Measurements from ENCODE around the gene BEST4.

Gene BEST4

GRCh38 chr1:44786138-44786840 lies 1.7 kb downstream of the BEST4 start (continued):
- TF ChIP-seq GLIS1 (tag by site-specific recombination; IDR thresholded peaks at IDR 0.05) = peak; percentile 99
- TF ChIP-seq ZNF24 (tag by site-specific recombination; IDR thresholded peaks at IDR 0.05) = 0 out of 2 replicates have a peak, but pooled peaks have one; percentile 43
- TF ChIP-seq ZNF274 (IDR thresholded peaks at IDR 0.05; ENCODE audit: low read length) = no peak
- TF ChIP-seq ZNF274 (tag by site-specific recombination; IDR thresholded peaks at IDR 0.05; ENCODE audit: borderline replicate concordance) = no peak
- TF ChIP-seq ZNF26 (tag by site-specific recombination; IDR thresholded peaks at IDR 0.05) = no peak
- TF ChIP-seq ZFHX2 (tag by site-specific recombination; conservative IDR thresholded peaks at IDR 0.05) = no peak; the same call in 1 of the 2 replicates
- peak; percentile 94 for TF ChIP-seq ZBTB17 (tag by site-specific recombination; IDR thresholded peaks at IDR 0.05)
- peak; percentile 76; the same call in 1 of the 2 replicates for TF ChIP-seq ZNF324 (tag by site-specific recombination; IDR thresholded peaks at IDR 0.05)
- TF ChIP-seq ZNF2 (tag by site-specific recombination; IDR thresholded peaks at IDR 0.05) = peak; percentile 91
- no peak for TF ChIP-seq ZNF560 (tag by site-specific recombination; IDR thresholded peaks at IDR 0.05; ENCODE audit: borderline replicate concordance)
- no peak for TF ChIP-seq ZNF624 (tag by site-specific recombination; IDR thresholded peaks at IDR 0.05)
- peak; percentile 81 for TF ChIP-seq HIC1 (tag by site-specific recombination; IDR thresholded peaks at IDR 0.05)
- peak; percentile 32; the same call in 1 of the 2 replicates for TF ChIP-seq MYNN (tag by site-specific recombination; IDR thresholded peaks at IDR 0.05; ENCODE audit: borderline replicate concordance)
- no peak for TF ChIP-seq ZNF558 (tag by site-specific recombination; IDR thresholded peaks at IDR 0.05)
- TF ChIP-seq SETDB1 (IDR thresholded peaks at IDR 0.05; ENCODE audit: insufficient read length, low read length) = peak; percentile 13
- TF ChIP-seq ZBTB10 (tag by site-specific recombination; IDR thresholded peaks at IDR 0.05) = peak; percentile 82
- peak; percentile 99 for TF ChIP-seq CTCF (tag by site-specific recombination; IDR thresholded peaks at IDR 0.05)
- peak; percentile 92 for TF ChIP-seq ZNF76 (tag by site-specific recombination; IDR thresholded peaks at IDR 0.05; ENCODE audit: borderline replicate concordance, low read depth)
- peak; percentile 64; the same call in 1 of the 2 replicates for TF ChIP-seq KLF8 (tag by site-specific recombination; IDR thresholded peaks at IDR 0.05)
- no peak for TF ChIP-seq ZNF114 (tag by site-specific recombination; IDR thresholded peaks at IDR 0.05)
- peak; percentile 80; the same call in 1 of the 2 replicates for TF ChIP-seq ZNF561 (tag by site-specific recombination; IDR thresholded peaks at IDR 0.05; ENCODE audit: borderline replicate concordance)
- 0 out of 2 replicates have a peak, but pooled peaks have one; percentile 26 for TF ChIP-seq YY1 (tag by site-specific recombination; IDR thresholded peaks at IDR 0.05)
- peak; percentile 96 for TF ChIP-seq GLIS2 (tag by site-specific recombination; IDR thresholded peaks at IDR 0.05)
- 0 out of 2 replicates have a peak, but pooled peaks have one; percentile 62 for TF ChIP-seq SCRT1 (tag by site-specific recombination; IDR thresholded peaks at IDR 0.05; ENCODE audit: borderline replicate concordance)
- TF ChIP-seq ZSCAN4 (tag by site-specific recombination; IDR thresholded peaks at IDR 0.05) = 0 out of 2 replicates have a peak, but pooled peaks have one; percentile 10
- TF ChIP-seq ZBTB8A (tag by site-specific recombination; IDR thresholded peaks at IDR 0.05) = no peak
- no peak for TF ChIP-seq ZNF658 (tag by site-specific recombination; IDR thresholded peaks at IDR 0.05)

Data from HEK293 (cell line).